Effector CD8-positive, alpha-beta T cell (primary cell): ENCODE data around the gene CNOT4.
"Not testable (repeated sequence)": the region's sequence is repeated elsewhere in the genome, so short reads cannot be mapped to it uniquely, and the experiment has no call there.

Experiments used
- DNase-seq: peaks from one replicate; lab custom pipeline; 2025; lab: John Stamatoyannopoulos, UW

Gene CNOT4

DNA sequence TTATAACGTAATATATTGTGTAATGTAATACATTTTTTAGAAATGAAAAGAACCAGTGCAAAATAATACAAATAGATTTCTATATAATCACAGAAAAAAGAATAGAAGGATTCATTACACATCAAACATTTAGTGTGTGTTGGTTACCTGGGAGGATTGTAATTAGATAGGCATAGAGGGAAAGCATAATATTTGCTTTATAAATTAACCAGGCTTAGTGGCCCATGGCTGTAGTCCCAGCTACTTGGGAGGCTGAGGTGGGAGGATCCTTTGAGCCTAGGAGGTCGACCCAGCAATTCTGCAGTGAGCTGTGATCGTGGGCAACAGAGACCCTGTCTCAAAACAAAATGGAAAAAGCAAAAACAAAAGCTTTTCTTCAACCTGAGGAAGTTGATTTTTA, 5.0 kb upstream of the CNOT4 start:
- no peak for DNase-seq

DNA sequence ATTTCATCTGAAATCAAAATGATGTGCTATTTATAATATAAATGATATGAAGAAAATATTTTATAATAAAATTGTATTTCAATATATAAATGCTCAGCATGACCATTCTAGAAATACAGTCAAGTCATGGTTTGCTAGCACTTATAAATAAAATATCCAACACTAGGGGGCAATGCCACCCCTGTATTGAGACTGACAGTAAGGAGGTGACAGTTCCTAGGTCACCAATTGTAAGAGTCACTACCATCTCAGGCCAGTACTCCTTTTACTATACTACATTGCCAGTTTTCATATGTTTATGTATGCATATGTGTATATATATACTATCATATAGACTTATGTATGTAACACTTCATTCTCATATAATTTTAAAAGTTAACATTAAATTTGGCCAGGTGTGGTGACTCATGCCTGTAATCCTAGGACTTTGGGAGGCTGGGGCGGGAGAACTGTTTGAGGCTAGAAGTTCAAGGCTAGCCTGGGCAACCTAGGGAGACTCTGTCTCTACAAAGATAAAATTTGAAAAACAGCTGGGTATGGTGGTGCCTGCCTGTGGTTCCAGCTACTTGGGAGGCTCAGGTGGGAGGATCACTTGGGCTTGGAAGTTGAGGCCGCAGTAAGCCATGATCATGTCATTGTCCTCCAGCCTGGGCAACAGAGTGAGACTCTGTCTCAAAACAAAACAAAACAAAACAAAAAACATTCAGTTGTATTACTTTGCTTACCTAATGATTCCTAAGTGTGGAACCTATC, 2.4 kb upstream of the CNOT4 start:
- DNase-seq: no peak

DNA sequence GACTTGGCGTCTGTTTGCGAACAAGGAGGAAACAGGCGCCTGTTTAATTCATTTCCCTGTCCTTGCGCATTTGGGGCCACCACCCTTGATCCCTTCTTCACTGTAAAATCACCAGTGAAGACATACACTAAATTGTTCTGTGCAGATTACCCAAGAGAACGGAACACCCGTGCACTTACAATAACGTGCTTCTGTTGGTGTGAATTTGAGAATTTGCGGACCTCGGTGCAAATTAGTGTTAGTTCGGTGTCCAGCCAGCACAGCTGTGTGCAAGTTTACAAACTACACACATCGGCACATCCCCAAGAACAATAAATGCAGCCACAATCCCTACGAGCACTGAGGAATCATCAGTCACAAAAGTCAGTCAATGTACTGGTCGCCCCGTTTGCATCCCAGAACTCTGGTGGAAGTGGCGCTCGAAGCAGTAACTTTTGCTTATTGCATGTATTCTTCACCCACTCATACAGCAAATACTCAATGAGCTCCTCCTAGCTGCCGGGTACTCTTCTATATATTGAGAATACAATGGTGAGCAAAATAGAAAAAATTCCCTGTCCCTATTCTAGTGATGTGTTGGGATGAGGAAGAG, 786 bp upstream of the CNOT4 start:
- DNase-seq: no peak

DNA sequence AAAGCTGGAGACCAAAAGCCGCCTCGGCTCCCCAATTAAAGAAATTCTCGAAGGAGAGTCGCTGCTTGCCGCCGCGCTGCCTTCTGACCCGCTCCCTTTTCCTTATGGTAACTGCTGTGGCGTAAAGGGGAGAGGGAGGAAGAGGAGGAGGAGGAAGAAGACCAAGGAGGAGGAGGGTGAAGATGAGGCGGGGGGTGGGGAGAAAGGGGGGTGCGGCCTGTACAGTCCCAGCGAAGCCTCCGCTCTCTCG, 388 bp downstream of the CNOT4 start:
- no peak for DNase-seq

DNA sequence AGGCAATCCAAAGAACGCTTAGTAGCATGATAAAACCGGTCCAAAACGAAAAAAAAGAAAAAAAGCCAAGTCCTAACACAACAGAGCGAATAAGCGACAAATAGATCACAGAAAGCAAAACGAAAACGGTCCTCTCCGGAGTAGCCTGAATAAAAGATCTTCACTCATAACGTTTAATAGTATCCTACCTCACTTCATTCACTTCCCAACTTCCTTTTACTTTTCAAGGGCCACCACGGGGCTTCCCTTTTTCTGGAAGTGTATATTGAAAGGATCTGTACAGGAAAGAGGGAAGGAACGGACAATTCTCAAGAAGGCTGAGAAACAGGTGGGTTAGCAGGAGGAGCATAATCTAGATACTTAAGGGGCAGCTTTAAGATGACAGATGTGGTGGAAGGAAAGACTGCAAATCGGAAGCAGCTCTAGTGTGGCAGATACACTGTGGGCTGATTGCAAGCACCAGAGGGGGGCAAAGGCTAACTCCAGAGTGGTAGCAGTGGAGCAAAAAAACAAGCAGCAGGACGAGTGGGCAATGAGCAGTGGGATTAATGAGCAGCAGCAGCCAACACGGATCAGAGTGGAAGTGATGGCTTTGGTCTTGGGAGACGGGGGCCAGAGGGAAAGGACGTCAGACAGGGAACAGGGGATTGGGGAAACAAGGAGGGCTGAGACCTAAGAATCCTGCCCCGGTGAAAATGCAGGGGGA, 866 bp downstream of the CNOT4 start:
- no peak for DNase-seq

DNA sequence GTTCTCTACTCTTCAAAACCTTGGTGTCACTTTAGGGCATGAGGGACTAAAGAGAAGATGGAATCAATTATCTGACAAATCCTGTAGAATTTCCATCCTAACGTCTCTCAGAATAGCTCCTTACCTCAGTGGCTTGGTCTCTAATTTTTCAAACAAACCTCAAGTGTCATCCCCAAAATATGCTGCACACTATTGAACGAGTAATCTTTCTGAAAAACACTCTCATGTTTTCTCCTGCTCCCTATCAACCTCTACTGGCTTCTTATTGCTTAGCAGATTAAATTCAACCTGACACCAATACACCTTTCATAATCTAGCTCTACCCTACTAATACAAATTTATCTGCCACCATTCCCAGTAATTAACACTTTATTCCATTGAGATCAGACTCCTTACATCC, 8.5 kb downstream of the CNOT4 start:
- no peak for DNase-seq

DNA sequence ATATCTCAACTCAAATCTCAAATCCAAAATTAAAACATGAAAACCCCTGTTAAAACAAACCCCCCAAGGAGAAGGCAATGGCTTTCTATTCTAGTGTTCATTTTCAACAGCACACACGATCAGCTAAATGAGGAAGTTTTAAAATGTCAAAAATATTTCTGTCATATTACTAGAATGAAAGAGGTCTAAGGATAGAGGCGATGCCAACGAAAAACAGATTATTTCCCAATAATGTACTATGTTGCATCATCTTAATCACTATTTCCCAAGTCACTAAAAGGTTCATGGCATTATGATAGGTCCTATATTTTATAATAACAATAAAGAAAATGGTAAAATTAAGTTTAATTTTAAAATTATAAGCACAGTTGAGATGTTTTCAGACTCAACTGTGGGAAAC, 10.1 kb downstream of the CNOT4 start:
- no peak for DNase-seq

DNA sequence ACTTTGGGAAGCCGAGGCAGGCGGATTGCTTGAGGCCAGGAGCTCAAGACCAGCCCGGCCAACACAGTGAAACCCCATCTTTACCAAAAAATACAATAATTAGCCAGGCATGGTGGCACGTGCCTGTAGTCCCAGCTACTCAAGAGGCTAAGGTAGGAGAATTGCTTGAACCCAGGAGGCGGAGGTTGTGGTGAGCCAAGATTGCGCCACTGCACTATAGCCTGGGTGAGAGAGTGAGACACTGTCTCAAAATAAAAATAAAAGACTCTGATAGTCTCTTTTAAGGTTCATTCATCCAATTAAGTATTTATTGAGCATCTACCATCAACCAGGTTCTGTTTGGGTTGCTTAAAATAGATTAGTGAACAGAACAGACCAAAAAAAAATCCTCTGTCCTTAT, 12.7 kb downstream of the CNOT4 start:
- not testable (repeated sequence) for DNase-seq

DNA sequence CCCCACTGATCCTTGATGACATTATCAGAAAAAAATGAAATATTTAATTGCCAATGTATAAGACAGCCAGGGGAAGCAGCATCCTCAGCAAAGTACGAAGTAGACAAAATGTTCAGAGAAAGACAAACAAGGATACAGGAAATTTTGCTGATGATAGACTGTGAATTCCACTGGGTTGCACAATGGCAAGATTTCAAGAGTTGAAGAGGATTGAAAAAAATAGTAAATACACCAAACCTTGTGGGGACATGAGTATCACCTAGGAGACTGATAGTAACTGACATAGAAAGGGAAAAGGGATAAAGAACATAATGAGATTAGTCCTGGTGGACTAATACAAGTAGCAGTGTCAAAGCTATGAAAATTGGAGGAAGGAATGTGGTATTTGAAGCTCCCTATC, 16.5 kb downstream of the CNOT4 start:
- no peak for DNase-seq

DNA sequence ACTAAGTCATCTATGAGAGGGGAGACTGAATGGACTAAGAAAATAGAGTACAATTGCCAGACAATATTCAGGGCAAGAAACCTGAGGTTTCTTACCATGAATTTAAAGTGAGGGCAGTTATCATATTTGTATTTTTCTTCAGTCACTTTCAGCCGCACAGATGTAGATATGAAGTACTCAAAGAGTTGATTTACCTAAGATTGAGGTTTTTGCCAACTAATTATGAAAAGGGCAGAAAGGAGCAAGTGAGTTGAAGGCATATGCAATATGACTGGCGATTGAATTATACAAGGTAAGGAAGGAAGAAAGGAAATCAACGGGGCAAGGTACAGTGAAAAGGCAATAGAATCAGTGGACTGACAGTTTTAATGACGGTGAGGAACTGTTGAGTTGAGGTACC, 17.8 kb downstream of the CNOT4 start:
- DNase-seq: no peak

DNA sequence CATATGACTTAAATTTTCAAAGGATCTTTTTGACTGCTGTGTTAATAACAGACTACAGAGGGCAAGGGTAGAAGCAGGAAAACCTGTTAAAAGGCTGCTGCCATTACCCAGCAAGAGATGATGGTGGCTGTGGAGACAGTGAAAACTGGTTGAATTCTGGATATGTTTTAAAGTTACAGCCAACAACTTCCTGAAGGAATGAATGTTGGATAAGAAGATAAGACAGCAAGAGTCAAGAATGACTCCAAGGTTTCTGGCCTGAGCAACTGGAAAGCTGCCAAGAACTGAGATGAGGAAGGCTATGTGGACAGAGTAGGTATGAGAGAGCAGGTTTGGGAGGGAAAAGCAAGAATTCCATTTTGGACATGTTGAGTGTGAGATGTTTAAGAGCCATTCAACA, 19.1 kb downstream of the CNOT4 start:
- DNase-seq: no peak

DNA sequence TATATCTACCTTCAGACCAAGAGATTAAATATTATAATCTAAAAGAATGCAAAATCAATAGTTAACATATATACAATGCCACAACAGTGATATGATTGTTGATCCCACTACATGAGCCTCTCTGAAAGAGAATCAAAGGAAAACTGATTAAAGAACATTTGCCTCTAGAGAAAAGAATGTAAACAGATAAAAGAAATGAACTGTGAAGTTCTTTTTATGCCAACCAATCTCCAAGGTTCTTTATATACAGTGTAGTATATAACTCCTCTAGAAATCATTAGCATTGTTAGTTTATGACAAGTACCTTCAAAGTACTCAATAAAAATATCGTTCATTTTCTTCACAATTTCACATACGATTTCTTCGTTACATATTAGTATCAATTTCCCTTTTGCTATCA, 20.1 kb downstream of the CNOT4 start:
- no peak for DNase-seq

DNA sequence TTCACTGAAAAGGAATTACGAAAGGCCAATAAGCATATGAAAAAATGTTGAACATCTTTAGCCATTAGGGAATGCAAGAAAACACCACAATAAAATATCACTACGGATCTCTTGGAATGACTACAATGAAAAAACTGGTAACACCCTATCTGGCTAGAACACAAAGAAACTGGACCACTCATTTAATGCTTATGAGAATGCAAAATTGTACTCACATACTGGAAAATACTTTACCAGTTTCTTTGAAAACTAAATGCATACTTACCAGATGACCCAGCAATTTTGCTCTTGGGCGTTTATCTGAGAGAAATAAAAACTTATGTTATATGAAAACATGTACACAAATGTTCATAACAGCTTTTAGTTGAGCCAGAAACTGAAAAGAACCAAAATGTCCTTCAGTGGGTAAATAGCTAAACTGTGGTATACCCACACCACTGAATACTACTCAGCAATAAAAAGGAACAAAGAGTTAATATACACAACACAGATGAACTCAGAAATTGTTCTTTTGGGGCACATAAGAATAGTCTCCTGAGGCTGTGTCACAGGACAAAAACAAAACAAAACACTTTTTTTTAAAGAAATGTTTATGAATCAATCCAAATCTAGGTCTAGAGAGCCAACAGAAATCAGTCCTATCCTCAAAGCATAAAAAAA, 23.5 kb downstream of the CNOT4 start:
- DNase-seq: no peak

DNA sequence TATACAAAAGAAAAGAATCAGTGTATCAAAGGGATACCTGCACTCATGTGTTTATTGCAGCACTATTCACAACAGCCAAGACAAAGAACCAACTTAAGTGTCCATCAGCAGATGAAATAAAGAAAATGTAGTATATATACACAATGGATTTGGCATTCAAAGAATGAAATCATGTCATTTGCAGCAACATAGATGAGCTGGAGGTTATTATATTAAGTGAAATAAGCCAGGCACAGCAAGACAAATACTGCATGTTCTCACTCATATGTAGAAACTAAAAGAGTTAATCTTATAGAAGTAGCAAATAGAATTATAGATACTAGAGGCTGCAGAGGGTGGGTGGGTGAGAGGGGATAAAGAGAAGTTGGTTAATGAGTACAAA, 28.3 kb downstream of the CNOT4 start:
- no peak for DNase-seq

DNA sequence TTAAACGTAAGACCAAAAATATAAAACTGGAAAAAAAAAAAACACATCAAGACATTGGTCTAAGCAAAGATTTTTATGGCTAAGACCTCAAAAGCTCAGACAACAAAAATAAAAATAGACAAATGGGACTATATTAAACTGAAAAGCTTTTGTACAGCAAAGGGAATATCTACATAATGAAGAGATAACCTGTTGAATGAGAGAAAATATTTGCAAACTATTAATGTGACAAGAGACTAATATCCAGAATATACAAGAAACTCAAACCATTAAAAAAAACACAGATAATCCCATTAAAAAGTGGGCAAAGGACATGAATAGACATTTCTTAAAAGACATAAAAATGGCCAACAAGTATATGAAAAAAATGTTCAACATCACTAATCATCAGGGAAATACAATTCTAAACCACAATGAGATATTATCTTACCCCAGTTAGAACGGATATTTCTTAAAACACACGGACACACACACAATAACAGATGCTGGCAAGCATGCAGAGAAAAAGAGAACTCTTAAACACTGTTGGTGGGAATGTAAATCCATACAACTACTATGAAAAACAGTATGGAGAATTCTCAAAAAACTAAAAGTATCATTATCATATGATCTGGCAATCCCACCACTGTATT, 28.8 kb downstream of the CNOT4 start:
- DNase-seq: no peak

DNA sequence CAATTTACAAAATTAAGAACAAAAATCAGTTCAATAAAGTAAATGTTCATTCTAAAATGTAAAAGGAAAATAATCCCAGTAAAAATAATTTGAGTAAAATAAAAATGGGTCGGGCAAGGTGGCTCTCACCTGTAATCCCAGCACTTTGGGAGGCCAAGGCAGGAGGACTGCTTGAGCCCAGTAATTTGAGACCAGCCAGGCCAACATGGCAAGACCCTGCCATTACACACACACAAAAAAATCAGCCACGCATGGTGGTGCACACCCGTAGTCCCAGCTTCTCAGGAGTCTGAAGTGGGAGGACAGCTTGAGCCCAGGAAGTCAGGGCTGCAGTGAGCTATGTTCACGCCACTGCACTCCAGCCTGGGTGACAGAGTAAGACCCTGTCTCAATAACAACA, 34.4 kb downstream of the CNOT4 start:
- DNase-seq: no peak

DNA sequence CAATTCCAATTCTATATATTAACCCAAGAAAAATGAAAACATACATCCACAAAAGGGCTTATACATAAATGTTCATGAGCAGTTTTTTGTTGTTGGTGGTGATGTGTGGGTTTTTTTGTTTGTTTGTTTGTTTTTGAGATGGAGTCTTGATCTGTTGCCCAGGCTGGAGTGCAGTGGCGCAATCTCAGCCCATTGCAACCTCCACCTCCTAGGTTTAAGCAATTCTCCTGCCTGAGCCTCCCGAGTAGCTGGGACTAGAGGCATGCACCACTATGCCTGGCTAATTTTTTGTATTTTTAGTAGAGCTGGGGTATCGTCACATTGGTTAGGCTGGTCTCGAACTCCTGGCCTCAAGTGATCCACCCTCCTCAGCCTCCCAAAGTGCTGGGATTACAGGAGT, 40.2 kb downstream of the CNOT4 start:
- DNase-seq: not testable (repeated sequence)

DNA sequence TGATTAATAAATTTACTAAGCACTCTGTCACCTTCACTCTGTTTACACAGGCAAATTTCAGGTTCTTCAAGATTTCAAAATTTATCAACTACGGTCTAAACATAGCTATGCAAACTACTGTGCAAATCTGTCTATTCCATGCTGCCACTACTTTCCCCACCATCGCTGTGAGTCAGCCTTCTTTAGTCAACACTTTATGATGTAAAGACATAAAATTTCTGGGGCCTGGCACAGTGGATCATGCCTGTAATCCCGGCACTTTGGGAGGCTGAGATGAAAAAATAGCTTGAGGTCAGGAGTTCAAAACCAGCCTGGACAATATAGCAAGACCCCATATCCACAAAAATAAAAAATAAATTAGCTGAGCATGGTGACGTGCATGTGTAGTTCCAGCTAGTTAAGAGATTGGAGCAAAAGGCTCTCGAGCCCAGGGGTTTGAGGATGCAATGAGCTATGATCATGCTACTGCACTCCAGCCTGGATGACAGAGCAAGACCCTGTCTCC, 42.6 kb downstream of the CNOT4 start:
- no peak for DNase-seq

DNA sequence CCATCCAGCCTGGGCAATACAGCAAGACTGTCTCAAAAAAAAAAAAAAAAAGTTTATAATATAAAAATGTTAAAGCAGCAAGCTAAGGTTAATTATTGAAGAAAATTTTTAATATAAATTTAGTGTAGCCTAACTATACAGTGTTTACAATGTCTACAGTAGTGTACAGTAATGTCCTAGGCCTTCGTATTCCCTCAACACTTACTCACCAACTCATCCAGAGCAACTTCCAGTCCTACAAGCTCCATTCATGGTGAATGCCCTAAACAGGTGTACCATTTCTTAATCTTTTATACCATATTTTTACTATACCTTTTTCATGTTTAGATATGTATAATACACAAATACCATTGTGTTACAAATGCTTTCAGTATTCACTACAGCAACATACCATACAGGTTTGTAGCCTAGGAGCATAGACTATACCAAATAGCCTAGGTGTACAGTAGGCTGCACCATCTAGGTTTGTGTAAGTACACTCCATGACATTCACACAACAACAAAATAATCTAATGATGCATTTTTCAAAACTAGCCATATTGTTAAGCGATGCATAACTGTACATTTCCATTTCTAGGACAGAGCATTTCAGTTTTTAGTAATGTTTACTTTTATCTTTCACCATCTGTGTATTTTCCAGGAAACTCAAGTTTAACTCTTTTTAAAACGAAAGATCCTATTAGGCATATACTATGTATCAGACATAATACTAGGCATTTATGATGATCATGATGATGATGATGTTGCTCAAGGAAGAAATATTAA, 43.3 kb downstream of the CNOT4 start:
- no peak for DNase-seq

DNA sequence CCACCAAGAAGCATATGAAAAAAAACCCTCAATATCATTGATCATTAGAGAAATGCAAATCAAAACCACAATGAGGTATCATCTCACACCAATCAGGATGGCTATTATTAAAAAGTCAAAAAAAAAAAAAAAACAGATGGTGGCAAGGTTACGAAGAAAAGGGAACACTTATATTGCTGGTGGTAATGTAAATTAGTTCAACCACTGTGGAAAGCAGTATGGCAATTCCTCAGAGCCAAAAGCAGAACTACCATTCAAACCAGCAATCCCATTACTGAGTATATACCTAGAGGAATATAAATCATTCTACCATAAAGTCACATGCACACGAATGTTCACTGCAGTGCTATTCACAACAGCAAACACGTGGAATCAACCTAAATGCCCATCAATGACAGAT, 46.0 kb downstream of the CNOT4 start:
- DNase-seq: no peak

DNA sequence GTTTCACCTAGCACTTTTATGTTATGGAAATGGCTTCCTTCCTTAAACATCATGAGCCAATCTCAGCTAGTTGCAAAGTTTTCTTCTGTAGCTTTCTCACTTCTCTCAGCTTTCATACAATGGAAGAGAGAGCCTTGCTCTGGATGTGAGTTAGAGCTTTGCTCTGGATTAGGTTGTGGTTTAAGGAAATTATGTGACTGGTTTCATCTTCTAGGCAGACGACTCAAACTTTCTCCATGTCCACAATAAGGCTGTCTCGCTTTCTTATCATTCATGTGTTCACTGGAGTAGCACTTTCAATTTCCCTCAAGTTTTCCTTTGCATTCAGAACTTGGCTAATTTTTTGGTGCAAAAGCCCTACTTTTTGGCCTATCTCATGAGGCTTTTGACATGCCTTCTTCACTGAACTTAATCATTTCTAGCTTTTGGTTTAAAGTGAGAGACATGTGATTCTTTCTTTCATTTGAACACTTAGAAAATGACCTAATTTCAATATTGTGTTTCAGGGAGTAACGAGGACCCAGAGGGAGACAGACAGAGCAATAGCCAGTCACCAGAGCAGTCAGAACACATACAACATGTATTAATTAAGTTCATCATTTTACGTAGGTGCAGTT, 49.8 kb downstream of the CNOT4 start:
- no peak for DNase-seq
